NCI-H187 (cell line): ENCODE data around the gene CREG2.

Experiments used
- DNase-seq, 2 experiments: peaks; one replicate each; lab custom pipeline; 2025; lab: John Stamatoyannopoulos, UW

Gene CREG2

DNA sequence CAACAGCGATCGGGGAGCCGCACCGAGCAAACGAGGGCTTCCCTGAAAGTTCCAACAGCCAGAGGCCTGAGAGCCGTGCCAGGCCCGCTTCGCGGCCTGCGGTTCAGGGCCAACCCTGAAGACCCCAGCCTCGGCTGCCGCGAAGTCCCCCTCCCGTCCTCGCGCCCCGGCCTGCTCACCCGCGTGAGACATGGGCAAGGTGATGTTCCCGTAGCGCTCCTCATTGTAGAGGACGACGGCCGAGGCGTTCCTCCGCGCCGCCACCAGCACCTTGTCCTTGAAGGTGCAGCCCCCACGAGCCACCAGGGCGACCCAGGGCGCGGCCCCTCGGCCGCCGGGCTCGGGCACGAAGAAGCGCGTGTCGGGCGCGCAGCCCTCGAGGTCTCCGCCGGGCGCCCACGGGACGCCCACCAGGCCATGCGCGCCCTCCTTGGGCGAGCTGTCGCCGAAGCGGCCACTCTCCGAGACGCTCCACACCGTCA, 79.3 kb downstream of the CREG2 start:
- DNase-seq, result no peak

DNA sequence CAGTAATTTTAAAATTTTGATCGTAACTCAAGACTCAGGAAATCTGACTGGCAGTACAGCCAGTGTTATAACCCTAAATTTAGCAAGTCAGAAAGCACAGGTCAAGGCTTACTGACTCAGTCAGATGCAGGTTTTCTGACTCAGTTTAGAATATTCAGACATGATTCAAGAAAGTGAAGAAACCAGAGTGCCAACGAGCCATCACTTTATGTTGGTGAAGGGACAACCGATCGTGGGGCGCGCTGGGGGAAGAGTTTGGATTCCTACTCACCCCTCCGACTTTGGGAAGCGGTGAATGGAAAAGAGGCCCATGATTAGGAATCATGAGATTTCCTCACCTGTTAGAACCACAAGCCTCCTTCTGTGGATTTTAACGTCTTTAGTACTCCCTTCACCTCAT, 79.8 kb downstream of the CREG2 start:
- DNase-seq, result no peak

DNA sequence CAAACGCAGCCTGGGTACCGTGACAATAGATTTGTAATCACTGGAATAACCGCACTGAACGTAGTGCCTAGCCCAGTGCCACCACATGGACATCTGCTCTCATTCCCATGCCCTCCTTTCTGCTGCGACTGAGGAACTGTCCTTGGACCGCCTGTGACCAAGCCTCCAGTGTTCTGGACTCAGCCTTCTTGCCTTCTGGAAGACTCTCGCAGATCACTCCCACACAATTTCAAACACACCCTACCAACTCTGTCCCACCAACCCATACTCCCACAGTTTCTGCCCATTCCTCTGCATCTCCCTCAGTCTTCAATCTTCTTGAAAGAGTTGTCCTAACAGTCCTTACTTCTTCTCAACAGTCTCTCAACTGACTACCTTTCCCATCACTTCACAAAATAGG, 80.9 kb downstream of the CREG2 start:
- DNase-seq, result no peak

DNA sequence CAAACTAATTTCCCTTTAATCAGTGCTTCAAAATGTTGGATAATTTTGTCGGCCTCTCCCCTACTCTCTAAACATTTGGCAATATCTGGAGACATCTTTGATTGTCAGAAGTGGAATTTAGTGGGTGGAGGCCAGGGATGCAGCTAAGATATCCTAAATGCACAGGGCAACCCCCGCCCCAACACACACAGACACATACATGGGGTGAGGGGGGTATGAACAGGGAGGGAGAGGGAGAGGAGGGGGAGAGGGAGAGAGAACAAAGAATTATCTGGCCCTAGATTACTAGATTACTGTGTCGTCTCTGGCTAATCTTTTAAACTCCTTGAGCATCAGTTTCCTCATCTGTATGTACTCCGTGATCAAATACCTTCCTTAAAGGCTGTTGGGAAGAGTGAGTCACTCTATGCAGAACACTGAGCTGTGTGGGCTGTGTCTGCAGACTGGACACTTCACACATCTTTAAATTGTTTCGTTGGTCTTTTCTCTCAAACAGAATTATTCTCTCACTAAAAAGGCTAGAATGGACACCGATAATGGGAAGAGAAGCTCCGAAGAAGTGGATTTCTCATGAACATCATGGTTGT, 81.7 kb downstream of the CREG2 start:
- no peak for DNase-seq

DNA sequence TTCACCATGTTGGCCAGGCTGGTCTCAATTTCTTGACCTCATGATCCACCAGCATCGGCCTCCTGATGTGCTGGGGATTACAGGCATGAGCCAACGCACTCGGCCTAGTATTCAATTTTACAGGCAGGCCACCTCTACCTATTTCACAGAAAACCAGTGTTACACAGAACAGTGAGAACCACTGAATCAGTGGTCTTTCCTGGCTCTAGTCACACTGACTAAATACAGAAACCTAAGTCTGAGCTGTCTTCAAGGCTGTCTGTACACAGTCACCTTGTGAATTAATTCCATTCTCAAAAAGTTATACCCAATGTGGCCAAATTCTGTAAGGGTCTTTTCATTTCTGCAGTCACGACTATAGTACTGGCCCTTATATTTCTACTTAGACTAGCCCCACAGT, 82.3 kb downstream of the CREG2 start:
- DNase-seq, result no peak

DNA sequence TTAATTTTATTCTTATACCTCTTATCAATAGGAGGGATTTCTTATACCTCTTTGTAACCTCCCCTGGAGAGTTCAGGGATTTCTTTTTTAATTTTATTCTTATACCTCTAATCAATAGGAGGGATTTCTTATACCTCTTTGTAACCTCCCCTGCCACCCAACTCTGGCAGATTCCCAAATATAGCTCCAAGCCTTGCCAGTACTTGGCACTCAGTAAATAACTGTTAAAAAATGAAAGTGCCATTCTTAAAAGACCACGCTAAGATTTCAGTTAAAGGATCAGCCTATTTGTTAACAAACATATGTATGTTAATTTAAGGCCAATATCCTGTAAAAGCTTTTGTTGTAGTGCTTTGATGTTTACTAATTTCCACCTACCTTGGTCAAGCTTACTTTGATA, 83.6 kb downstream of the CREG2 start:
- no peak for DNase-seq

DNA sequence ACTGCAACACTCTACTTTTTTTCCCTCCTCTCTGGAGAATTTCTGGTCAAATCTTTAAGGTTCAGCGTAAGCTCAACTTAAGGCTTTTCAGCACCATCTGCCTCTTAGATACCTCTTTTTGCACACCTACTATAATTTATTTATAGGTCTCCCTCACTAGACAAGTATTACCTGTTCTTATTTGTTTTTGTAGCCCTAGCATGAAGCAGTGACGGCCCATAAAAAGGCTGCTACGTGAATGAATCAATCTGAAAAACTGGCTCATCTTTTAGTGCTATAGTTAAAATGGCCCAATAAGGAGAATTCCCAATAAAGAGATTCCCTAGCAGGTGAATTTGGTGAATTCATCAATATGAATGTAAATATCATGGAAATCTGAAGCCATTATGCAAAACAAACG, 85.3 kb downstream of the CREG2 start:
- DNase-seq, result no peak

DNA sequence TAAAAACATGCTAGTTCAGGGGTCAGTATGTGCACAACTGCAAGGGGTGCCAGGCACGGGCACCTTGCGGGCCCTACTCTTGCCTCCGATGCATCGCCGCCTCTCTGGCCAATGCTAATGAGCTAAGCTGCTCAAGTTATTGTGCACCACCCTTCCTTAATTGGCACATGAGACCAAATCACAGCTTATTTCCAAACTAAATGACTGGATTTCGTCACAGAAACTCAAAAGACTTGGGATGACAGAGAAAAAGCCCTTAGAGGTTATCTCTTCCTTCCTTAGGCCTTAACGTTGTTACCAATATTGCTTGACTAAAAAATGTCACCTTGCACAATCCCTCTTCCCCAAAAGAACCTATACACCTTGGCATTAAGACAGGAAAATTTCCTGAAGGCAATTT, 86.5 kb downstream of the CREG2 start:
- DNase-seq, result no peak

DNA sequence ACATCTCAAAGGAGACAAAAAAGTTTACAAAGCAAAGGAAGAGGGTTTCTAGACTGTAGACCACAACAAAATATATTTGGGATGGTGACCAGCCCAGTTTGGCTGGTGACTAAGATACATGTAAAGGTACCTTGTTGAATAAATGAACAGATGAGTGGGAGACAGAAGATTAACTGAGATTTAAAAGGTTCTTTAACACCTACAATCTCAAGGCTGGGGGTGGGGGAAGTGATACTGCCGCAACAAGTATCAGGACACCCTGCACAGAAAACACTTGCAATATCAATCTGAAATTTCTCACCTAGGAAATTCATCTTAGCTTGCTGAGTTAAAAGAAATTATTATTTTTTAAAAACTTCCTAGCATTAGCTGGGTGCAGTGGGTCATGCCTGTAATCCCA, 87.1 kb downstream of the CREG2 start:
- DNase-seq, result no peak

DNA sequence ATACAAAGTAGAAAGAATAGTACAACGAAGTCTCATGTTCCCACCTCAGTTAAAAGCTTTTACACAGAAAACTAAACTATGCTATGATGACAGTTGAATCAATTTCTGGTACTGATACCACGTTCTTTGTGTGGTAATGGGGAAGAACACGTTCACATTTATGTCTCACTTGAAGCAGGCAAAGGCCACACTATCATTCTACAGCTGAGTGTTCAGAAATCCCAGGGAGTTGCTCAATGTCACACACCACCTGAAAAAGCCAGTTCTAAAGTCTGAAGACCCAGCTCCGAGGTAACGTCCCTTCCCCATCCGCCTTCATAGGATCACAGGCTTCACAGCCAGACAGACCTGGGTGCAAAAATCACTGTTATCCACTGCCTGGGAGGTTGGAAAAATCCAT, 87.7 kb downstream of the CREG2 start:
- no peak for DNase-seq

DNA sequence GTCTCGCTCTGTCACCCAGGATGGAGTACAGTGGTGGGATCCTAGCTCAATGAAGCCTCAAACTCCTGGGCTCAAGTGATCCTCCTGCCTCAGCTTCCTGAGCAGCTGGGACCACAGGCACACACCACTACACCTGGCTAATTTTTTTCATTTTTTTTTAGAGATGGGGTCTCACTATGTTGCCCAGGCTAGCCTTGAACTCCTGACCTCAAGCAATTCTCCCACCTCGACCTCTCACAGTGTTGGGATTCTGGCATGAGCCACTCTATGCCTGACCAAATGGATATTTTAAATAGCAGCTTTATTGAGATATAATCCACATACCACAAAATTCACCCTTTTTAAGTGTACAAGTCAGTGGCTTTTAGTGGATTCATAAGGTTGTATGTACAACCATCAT, 89.9 kb downstream of the CREG2 start:
- no peak for DNase-seq

DNA sequence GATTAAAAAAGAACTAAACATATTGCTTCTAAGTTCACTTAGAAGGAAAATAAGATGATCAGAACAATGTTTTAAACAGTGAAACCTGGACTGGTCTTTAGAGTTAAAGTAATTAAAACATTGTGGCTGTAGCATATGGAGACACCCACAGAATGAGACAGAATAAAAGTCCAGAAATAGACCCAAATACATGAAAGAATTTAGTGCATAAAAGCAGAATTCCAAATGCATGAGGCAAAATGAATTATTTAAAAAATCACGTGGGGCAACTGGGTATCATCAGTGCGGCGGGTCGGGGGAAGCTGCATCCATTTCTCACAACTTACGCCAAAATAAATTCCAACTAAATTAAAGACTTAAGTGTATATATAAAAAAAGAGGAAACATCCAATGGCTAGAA, 90.9 kb downstream of the CREG2 start:
- no peak for DNase-seq

DNA sequence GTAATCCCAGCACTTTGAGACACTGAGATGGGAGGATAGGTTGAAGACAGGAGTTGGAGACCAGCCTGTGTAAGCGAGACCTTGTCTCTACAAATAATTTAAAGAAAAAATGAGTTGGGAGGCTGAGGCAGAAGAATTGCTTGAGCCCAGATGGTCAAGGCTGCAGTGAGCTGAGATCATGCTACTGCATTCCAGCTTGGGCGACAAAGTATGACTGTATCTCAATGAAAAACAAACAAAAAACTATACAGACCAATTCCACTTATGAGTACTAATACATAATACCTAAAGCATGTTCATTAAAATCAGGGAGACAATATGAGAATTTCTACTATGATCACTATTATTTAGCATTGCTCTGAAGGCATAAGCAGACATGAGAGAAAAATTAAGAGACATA, 91.4 kb downstream of the CREG2 start:
- no peak for DNase-seq
